ENCODE data around the gene TOGARAM2. TPM values are rescaled to one million over a fixed set of nuclear protein-coding genes. Genes with fewer than 3 reads are reported as not detected.

Gene TOGARAM2
- total RNA-seq, 2 experiments from 2014 or later: 1.9 to 2.0 TPM

GRCh38 chr2:29042561-29043075, 61.5 kb downstream of the TOGARAM2 start:
- peaks cover 3% of the 10 kb centered on the region for H3K4me1 Mint-ChIP-seq
- H3K27me3 Mint-ChIP-seq: no peaks in the 10 kb centered on the region
- no peak for DNase-seq
- no peak overlapping the region for H3K27ac Mint-ChIP-seq
- H3K36me3 Mint-ChIP-seq: no peaks in the 10 kb centered on the region
- H3K4me3 Mint-ChIP-seq: no peak overlapping the region
- no peaks in the 10 kb centered on the region for H3K9me3 Mint-ChIP-seq

- H3K27me3 Mint-ChIP-seq: no peaks in the 10 kb centered on the region
- peaks cover 3% of the 10 kb centered on the region for H3K4me1 Mint-ChIP-seq
- DNase-seq: no peak
- H3K4me3 Mint-ChIP-seq: no peak overlapping the region
- no peaks in the 10 kb centered on the region for H3K9me3 Mint-ChIP-seq
- no peak overlapping the region for H3K27ac Mint-ChIP-seq
- H3K36me3 Mint-ChIP-seq: no peaks in the 10 kb centered on the region
Observed at GRCh38 chr2:29044459-29044858, 63.4 kb downstream of the TOGARAM2 start.

GRCh38 chr2:29046321-29046720, 65.2 kb downstream of the TOGARAM2 start:
- Mint-ChIP-seq H3K27ac (no peak overlapping the region), H3K4me1 (no peaks in the 10 kb centered on the region), H3K36me3 (no peaks in the 10 kb centered on the region), H3K27me3 (no peaks in the 10 kb centered on the region), H3K4me3 (no peak overlapping the region), H3K9me3 (no peaks in the 10 kb centered on the region)
- no peak for DNase-seq

GRCh38 chr2:29047083-29047845, 66.2 kb downstream of the TOGARAM2 start:
- Mint-ChIP-seq H3K4me1 (no peaks in the 10 kb centered on the region), H3K4me3 (no peak overlapping the region), H3K27ac (no peak overlapping the region), H3K9me3 (no peaks in the 10 kb centered on the region), H3K27me3 (no peaks in the 10 kb centered on the region), H3K36me3 (no peaks in the 10 kb centered on the region)
- no peak for DNase-seq

- H3K36me3 Mint-ChIP-seq: no peaks in the 10 kb centered on the region
- no peaks in the 10 kb centered on the region for H3K9me3 Mint-ChIP-seq
- no peaks in the 10 kb centered on the region for H3K4me1 Mint-ChIP-seq
- no peak for DNase-seq
- H3K27me3 Mint-ChIP-seq: no peaks in the 10 kb centered on the region
- H3K27ac Mint-ChIP-seq: no peak overlapping the region
- no peak overlapping the region for H3K4me3 Mint-ChIP-seq
Observed at GRCh38 chr2:29050591-29050990, 69.5 kb downstream of the TOGARAM2 start.

GRCh38 chr2:29051730-29052129, 70.6 kb downstream of the TOGARAM2 start:
- H3K4me3 Mint-ChIP-seq: no peak overlapping the region
- H3K36me3 Mint-ChIP-seq: no peaks in the 10 kb centered on the region
- H3K27me3 Mint-ChIP-seq: no peaks in the 10 kb centered on the region
- no peaks in the 10 kb centered on the region for H3K4me1 Mint-ChIP-seq
- H3K27ac Mint-ChIP-seq: no peak overlapping the region
- DNase-seq: no peak
- no peaks in the 10 kb centered on the region for H3K9me3 Mint-ChIP-seq

GRCh38 chr2:29052807-29053206, 71.7 kb downstream of the TOGARAM2 start:
- Mint-ChIP-seq H3K27me3 (no peaks in the 10 kb centered on the region), H3K4me3 (no peak overlapping the region), H3K36me3 (no peaks in the 10 kb centered on the region), H3K4me1 (no peaks in the 10 kb centered on the region), H3K27ac (no peak overlapping the region), H3K9me3 (no peaks in the 10 kb centered on the region)
- no peak for DNase-seq

GRCh38 chr2:29053223-29053622, 72.1 kb downstream of the TOGARAM2 start:
- no peaks in the 10 kb centered on the region for H3K36me3 Mint-ChIP-seq
- H3K27ac Mint-ChIP-seq: no peak overlapping the region
- no peaks in the 10 kb centered on the region for H3K27me3 Mint-ChIP-seq
- DNase-seq: no peak
- H3K4me1 Mint-ChIP-seq: no peaks in the 10 kb centered on the region
- H3K9me3 Mint-ChIP-seq: no peaks in the 10 kb centered on the region
- no peak overlapping the region for H3K4me3 Mint-ChIP-seq

- H3K4me3 Mint-ChIP-seq: no peak overlapping the region
- no peak for DNase-seq
- H3K27ac Mint-ChIP-seq: no peak overlapping the region
- H3K36me3 Mint-ChIP-seq: no peaks in the 10 kb centered on the region
- H3K9me3 Mint-ChIP-seq: no peaks in the 10 kb centered on the region
- H3K27me3 Mint-ChIP-seq: no peaks in the 10 kb centered on the region
- H3K4me1 Mint-ChIP-seq: no peaks in the 10 kb centered on the region
Observed at GRCh38 chr2:29053670-29054400, 72.7 kb downstream of the TOGARAM2 start.

- H3K4me1 Mint-ChIP-seq: peaks cover 2% of the 10 kb centered on the region
- no peak overlapping the region for H3K4me3 Mint-ChIP-seq
- H3K36me3 Mint-ChIP-seq: no peaks in the 10 kb centered on the region
- DNase-seq: no peak
- H3K27ac Mint-ChIP-seq: no peak overlapping the region
- H3K27me3 Mint-ChIP-seq: no peaks in the 10 kb centered on the region
- H3K9me3 Mint-ChIP-seq: no peaks in the 10 kb centered on the region
Observed at GRCh38 chr2:29054430-29054829, 73.3 kb downstream of the TOGARAM2 start.

- Mint-ChIP-seq H3K27me3 (no peaks in the 10 kb centered on the region), H3K36me3 (no peaks in the 10 kb centered on the region), H3K27ac (no peak overlapping the region), H3K4me1 (peaks cover 8% of the 10 kb centered on the region), H3K4me3 (no peak overlapping the region), H3K9me3 (no peaks in the 10 kb centered on the region)
- DNase-seq: no peak
Observed at GRCh38 chr2:29055601-29056000, 74.5 kb downstream of the TOGARAM2 start.

- no peak overlapping the region for H3K4me3 Mint-ChIP-seq
- no peaks in the 10 kb centered on the region for H3K27me3 Mint-ChIP-seq
- H3K4me1 Mint-ChIP-seq: peaks cover 8% of the 10 kb centered on the region
- DNase-seq: no peak
- H3K27ac Mint-ChIP-seq: no peak overlapping the region
- H3K9me3 Mint-ChIP-seq: no peaks in the 10 kb centered on the region
- no peaks in the 10 kb centered on the region for H3K36me3 Mint-ChIP-seq
Observed at GRCh38 chr2:29056452-29056851, 75.4 kb downstream of the TOGARAM2 start.

GRCh38 chr2:29057006-29057405, 75.9 kb downstream of the TOGARAM2 start:
- no peak overlapping the region for H3K27ac Mint-ChIP-seq
- H3K36me3 Mint-ChIP-seq: no peaks in the 10 kb centered on the region
- H3K27me3 Mint-ChIP-seq: no peaks in the 10 kb centered on the region
- no peak overlapping the region for H3K4me3 Mint-ChIP-seq
- peaks cover 8% of the 10 kb centered on the region for H3K4me1 Mint-ChIP-seq
- no peak for DNase-seq
- H3K9me3 Mint-ChIP-seq: no peaks in the 10 kb centered on the region

GRCh38 chr2:29059624-29060023, 78.5 kb downstream of the TOGARAM2 start:
- Mint-ChIP-seq H3K9me3 (no peaks in the 10 kb centered on the region), H3K27me3 (no peaks in the 10 kb centered on the region), H3K27ac (peak overlapping the region; percentile 17), H3K4me3 (no peak overlapping the region), H3K36me3 (no peaks in the 10 kb centered on the region), H3K4me1 (peaks cover 8% of the 10 kb centered on the region)
- no peak for DNase-seq

GRCh38 chr2:29060441-29060840, 79.3 kb downstream of the TOGARAM2 start:
- Mint-ChIP-seq H3K4me1 (peaks cover 8% of the 10 kb centered on the region), H3K9me3 (no peaks in the 10 kb centered on the region), H3K27me3 (no peaks in the 10 kb centered on the region), H3K36me3 (no peaks in the 10 kb centered on the region), H3K4me3 (no peak overlapping the region), H3K27ac (no peak overlapping the region)
- no peak for DNase-seq

- Mint-ChIP-seq H3K27me3 (no peaks in the 10 kb centered on the region), H3K27ac (no peak overlapping the region), H3K9me3 (no peaks in the 10 kb centered on the region), H3K4me1 (peaks cover 8% of the 10 kb centered on the region), H3K36me3 (no peaks in the 10 kb centered on the region), H3K4me3 (no peak overlapping the region)
- no peak for DNase-seq
Observed at GRCh38 chr2:29061176-29061575, 80.1 kb downstream of the TOGARAM2 start.
